GM20000 (cell line): ENCODE measurements around the gene PCBP4.
"Not testable (repeated sequence)": the region's sequence is repeated elsewhere in the genome, so short reads cannot be mapped to it uniquely, and the experiment has no call there.

ENCODE experiments used
- DNase-seq: peaks from one replicate; pipeline ENCODE4 v3.0.0; 2012; ENCODE audit warnings: low spot score
- TF ChIP-seq, protein P1 (sequence below): IDR thresholded peaks from 2 replicates; pipeline ENCODE4 v1.5.1; 2012; ENCODE audit warnings: mild to moderate bottlenecking, control low read depth; ENCODE audit errors: extremely low read depth, missing control alignments

PCBP4 gene

GRCh38 chr3:51934139-51934850 is 33.0 kb downstream of the PCBP4 start:
- DNase-seq: no peak
- TF ChIP-seq, protein P1, sequence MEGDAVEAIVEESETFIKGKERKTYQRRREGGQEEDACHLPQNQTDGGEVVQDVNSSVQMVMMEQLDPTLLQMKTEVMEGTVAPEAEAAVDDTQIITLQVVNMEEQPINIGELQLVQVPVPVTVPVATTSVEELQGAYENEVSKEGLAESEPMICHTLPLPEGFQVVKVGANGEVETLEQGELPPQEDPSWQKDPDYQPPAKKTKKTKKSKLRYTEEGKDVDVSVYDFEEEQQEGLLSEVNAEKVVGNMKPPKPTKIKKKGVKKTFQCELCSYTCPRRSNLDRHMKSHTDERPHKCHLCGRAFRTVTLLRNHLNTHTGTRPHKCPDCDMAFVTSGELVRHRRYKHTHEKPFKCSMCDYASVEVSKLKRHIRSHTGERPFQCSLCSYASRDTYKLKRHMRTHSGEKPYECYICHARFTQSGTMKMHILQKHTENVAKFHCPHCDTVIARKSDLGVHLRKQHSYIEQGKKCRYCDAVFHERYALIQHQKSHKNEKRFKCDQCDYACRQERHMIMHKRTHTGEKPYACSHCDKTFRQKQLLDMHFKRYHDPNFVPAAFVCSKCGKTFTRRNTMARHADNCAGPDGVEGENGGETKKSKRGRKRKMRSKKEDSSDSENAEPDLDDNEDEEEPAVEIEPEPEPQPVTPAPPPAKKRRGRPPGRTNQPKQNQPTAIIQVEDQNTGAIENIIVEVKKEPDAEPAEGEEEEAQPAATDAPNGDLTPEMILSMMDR: no peak

- TF ChIP-seq, protein P1: no peak
Observed at GRCh38 chr3:51933471-51934138, 33.6 kb downstream of the PCBP4 start.

DNA sequence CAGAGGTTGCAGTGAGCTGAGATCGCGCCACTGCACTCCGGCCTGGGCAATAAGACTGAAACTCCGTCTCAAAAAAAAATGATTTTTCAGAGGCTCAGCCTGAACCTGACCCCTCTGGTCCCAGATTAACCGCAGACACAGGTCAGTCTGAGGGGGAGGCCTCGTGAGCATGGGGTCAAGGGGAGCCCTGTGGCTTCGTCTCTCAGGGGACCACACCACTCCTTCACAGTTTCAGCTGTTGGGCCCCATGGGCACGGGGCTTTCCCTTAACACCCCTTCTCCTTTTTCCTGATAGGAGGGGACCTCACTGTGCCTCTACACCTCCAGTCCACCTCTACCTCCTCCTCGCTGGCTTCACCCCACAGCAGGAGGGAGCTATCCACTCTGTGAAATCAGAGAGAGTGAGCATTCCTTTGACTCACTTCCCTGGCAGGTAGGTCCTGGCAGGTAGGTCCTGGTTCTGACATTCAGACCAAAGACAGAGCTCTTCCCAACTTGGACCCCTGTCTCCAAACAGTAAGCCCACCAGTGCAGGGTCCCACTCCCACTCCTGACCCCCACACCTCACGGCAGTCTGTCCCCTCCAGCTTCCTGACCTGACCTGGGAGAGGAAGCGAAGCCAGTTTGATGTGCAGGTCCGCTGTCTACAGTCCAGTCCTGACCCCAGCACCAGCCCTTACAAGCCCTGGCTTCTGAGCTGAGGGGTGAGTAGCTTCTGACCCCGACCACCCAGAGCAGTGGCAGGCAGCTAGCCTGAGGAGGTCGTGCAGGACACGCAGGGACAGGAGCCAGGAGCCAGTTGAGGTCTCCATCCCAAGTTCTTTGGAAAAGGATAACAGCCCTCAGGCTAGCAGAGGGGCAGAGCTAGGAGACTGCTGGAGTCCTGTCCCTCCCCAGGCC is 34.5 kb downstream of the PCBP4 start:
- TF ChIP-seq, protein P1: no peak
- DNase-seq: peak; percentile 4

More at GRCh38 chr3:51933471-51934138, 33.6 kb downstream of the PCBP4 start:
- no peak for DNase-seq

GRCh38 chr3:51931756-51932155 is 35.5 kb downstream of the PCBP4 start:
- DNase-seq: no peak
- TF ChIP-seq, protein P1: no peak

- peak; percentile 3 for DNase-seq
- TF ChIP-seq, protein P1: no peak
Observed at GRCh38 chr3:51930439-51930838, 36.8 kb downstream of the PCBP4 start.

DNA sequence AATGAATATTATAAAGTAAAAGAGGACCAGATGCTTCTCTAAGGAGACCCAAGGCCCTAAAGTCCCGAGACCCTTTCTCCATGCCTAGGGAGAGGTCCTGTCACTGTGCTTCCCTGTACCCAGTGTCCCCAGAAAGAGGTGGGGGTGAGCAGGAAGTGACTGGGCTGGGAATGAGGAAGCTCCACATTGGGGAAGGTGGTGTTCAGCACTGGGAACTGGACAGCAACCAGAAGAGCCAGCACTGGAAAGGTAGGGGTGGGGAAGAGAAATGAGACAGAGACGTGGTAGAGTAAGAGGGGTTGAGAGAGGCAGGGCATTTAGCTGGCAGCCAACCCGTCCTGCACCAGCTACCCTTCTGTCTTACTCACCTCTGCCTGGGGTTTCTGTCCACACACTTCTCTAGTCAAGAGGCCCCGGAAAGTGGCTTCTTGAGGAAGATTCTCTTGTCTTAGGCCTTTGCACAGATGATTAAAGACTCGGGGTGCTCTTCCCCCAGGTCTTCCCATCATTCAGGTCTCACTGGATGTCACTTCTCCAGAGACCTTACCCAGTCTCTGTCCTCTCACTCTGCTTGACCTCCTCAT is 37.7 kb downstream of the PCBP4 start:
- TF ChIP-seq, protein P1: no peak
- DNase-seq: peak; percentile 8

GRCh38 chr3:51928981-51929380 is 38.3 kb downstream of the PCBP4 start:
- not testable (repeated sequence) for DNase-seq
